GM12878 (cell line): ENCODE data around the gene ICA1. TPM values are rescaled to one million over a fixed set of nuclear protein-coding genes. Genes with fewer than 3 reads are reported as not detected.

Experiments
- ATAC-seq: fragments of 200-7000 bp; cut with Tn5 transposase; 3 replicates; pipeline ENCODE4 v1.9.1; 2020; ENCODE audit warnings: mild to moderate bottlenecking, moderate library complexity
- BruUV-seq: library from RNA; stranded (reverse); fragments of 400-500 nt; replicated peaks from 2 replicates; lab custom pipeline; 2021; lab: Mats Ljungman, UMichigan
- CTCF ChIA-PET: fragments of 300-600 bp; sonication (Branson Sonifier 250); formaldehyde crosslinking; extraction: SDS; loops from one replicate; lab custom pipeline; 2021; ENCODE audit warnings: inconsistent platforms; lab: Yijun Ruan, JAX
- POLR2A ChIA-PET: fragments of 350-600 bp; formaldehyde crosslinking; extraction: SDS; loops from one replicate; lab custom pipeline; 2021; ENCODE audit warnings: inconsistent platforms; lab: Charles Lee
- RAD21 ChIA-PET: fragments of 300-600 bp; sonication (Branson Sonifier 250); formaldehyde crosslinking; loops from one replicate; lab custom pipeline; 2023; ENCODE audit warnings: antibody characterized with exemption; ENCODE audit not compliant: unreplicated experiment; lab: Charles Lee
- SMC1A ChIA-PET: fragments of 300-600 bp; sonication (Branson Sonifier 250); formaldehyde crosslinking; loops from one replicate; lab custom pipeline; 2023; ENCODE audit not compliant: unreplicated experiment, uncharacterized antibody; lab: Charles Lee
- DNase-seq: peaks from one replicate; pipeline ENCODE4 v3.0.0-alpha.2; 2011; ENCODE audit warnings: low read depth, low spot score
- FAIRE-seq: peaks from 3 replicates; lab custom pipeline; 2011; peaks lifted over from hg19 to GRCh38; lab: Jason Lieb, UNC
- H2AFZ ChIP-seq: 2 replicates; pipeline ENCODE4 v1.6.0; 2011; ENCODE audit warnings: low read depth, low read length, control low read depth; ENCODE audit not compliant: control insufficient read depth
- H3K27ac ChIP-seq: 2 replicates; pipeline ENCODE4 v1.5.1; 2011; ENCODE audit warnings: control low read depth; ENCODE audit not compliant: control insufficient read depth, insufficient read depth
- H3K27me3 ChIP-seq, 2 experiments: replicated peaks in 1 of 2; 2 replicates each; pipeline versions ENCODE4 v1.6.0 to v1.6.1; 2011; ENCODE audit warnings: low read length in 1 of 2; ENCODE audit not compliant: control insufficient read depth in 2 of 2, insufficient read depth in 2 of 2
- H3K36me3 ChIP-seq, 2 experiments: 2 replicates each; pipeline ENCODE4 v1.5.1; 2011; ENCODE audit warnings: low read length in 1 of 2; ENCODE audit not compliant: control insufficient read depth in 2 of 2, insufficient read depth in 2 of 2
- H3K4me1 ChIP-seq: 2 replicates; pipeline ENCODE4 v1.6.1; 2011; ENCODE audit warnings: mild to moderate bottlenecking, low read length, moderate library complexity, mixed read lengths; ENCODE audit not compliant: control insufficient read depth, insufficient read depth
- H3K4me2 ChIP-seq: 2 replicates; pipeline ENCODE4 v1.6.0; 2011; ENCODE audit warnings: control low read depth; ENCODE audit not compliant: control insufficient read depth, insufficient read depth
- H3K4me3 ChIP-seq: fragments of 200-600 bp; sonication (generic); 2 replicates; pipeline ENCODE4 v1.5.1; 2016
- H3K79me2 ChIP-seq: 2 replicates; pipeline ENCODE4 v1.6.0; 2011; ENCODE audit warnings: low read length; ENCODE audit not compliant: control insufficient read depth, insufficient read depth
- H3K9ac ChIP-seq: 2 replicates; pipeline ENCODE4 v1.8.0; 2011; ENCODE audit warnings: low read length, control low read depth, mixed read lengths; ENCODE audit not compliant: control insufficient read depth, insufficient read depth
- H3K9me3 ChIP-seq: replicated peaks from 3 replicates; pipeline ENCODE4 v1.5.1; 2011; ENCODE audit warnings: mild to moderate bottlenecking, low read length; ENCODE audit not compliant: control insufficient read depth, insufficient read depth
- H4K20me1 ChIP-seq: 2 replicates; pipeline ENCODE4 v1.6.0; 2011; ENCODE audit not compliant: control insufficient read depth, insufficient read depth
- EGR1 ChIP-seq, 2 experiments: IDR thresholded peaks; 1 replicate in 1 of 2; 2 replicates in 1 of 2; pipeline ENCODE4 v1.6.1; 2011 to 2012; ENCODE audit warnings: low read depth in 2 of 2, low read length in 2 of 2, borderline replicate concordance in 1 of 2, mild to moderate bottlenecking in 1 of 2, moderate library complexity in 1 of 2
- PRDM15 ChIP-seq: fragments of 450-650 bp; formaldehyde crosslinking; IDR thresholded peaks from 2 replicates; pipeline ENCODE4 v1.4.0; 2020; ENCODE audit warnings: mild to moderate bottlenecking, moderate library complexity
- SIN3A ChIP-seq: IDR thresholded peaks from 2 replicates; pipeline ENCODE4 v1.6.1; 2012; ENCODE audit warnings: low read depth, low read length, improper control_type of control experiment
- WGBS: methylation state at CpG from one replicate; pipeline ENCODE4 v1.1.6; 2016; ENCODE audit warnings: low lambda C conversion rate; ENCODE audit not compliant: insufficient replicate concordance, insufficient coverage; ENCODE audit errors: missing lambda C conversion rate; 5-methylcytosine and 5-hydroxymethylcytosine counted together
- in situ Hi-C: fragments of 300-500 bp; cut with MboI; formaldehyde crosslinking; loops from 9 replicates; pipeline ENCODE4 v1.14.3; 2018; ENCODE audit warnings: mixed read lengths
- intact Hi-C: fragments of 100-400 bp; cut with micrococcal nuclease; formaldehyde crosslinking; loops from one replicate; pipeline ENCODE4 v1.14.2; 2022; ENCODE audit not compliant: unreplicated experiment
- polyA plus RNA-seq, 11 experiments: library from polyadenylated mRNA; depleted of rRNA in 4 of 11; unstranded in 6 of 11; stranded (reverse) in 5 of 11; fragments of >200 nt; fragmentation: Nextera tagmentation in 4 of 11; fragmentation: Illumina TruSeq in 1 of 11; extraction: Ambion mirVana in 4 of 11; extraction: Trizol in 1 of 11; gene quantifications; 1 replicate in 1 of 11; 2 replicates in 10 of 11; pipeline versions ENCODE4 v1.2.1 to v1.2.3, GENCODE V29; 2011 to 2016; ENCODE audit warnings: inconsistent platforms in 2 of 11, missing spikeins in 2 of 11, low read depth in 1 of 11
- total RNA-seq, 4 experiments: library from RNA; depleted of rRNA in 3 of 4; stranded (reverse); fragments of >200 nt in 3 of 4; fragmentation: Illumina TruSeq in 1 of 4; extraction: Trizol in 1 of 4; gene quantifications; 2 replicates each; pipeline versions ENCODE4 v1.2.1 to v1.2.3, GENCODE V29; 2013 to 2021

The ICA1 gene
- total and polyA plus RNA-seq, 10 of the 15 experiments (the other 5 are each of a cell fraction or from before 2014, with no cell fraction given) = 1.3 to 35.1 (median 3.3) TPM

DNA sequence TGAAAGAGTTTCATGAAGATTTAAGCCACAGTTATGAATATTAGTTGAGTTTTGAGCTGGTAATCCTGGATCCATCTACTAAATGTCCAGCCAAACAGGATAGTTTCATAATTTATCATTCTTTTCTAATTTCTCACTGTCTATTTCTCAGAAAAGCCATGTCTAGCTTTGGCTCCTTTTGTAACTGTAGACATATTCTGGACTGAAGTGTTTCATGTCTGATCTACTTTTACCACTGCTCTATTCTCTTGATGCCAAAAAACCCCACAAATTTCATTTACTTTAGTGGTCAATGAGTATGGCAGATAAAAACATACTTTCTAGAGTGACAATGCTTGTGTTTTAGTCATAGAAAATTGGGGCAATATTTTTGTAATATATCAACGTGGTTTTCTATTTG, 61.2 kb downstream of the ICA1 start:
- WGBS = 93% methylated on average over 1 of the region's 1 CpG

More for the DNA sequence above, 61.2 kb downstream of the ICA1 start:
- ChIA-PET RAD21 (interaction anchor here (1.5 kb wide), 1 partner anchor 16 kb away, joined by 4 read pairs; no protein-coding TSS in a partner anchor), CTCF (interaction anchor here (1.3 kb wide), 1 partner anchor 10 kb away, joined by 5 read pairs; no protein-coding TSS in a partner anchor), POLR2A (no interaction called here), SMC1A (interaction anchor here (0.6 to 1.1 kb wide), 3 partner anchors 15 to 560 kb away, joined by 3 read pairs; partner anchors contain the start of gene UMAD1)
- FAIRE-seq (no peak), DNase-seq (no peak), ATAC-seq (no peak)
- H3K27ac ChIP-seq = no peak overlapping the region
- no peaks in the 10 kb centered on the region for H3K9me3 ChIP-seq
- no peaks in the 10 kb centered on the region for H3K36me3 ChIP-seq
- H4K20me1 ChIP-seq = no peaks in the 10 kb centered on the region
- intact Hi-C loops (no loop called here), in situ Hi-C loops (loop anchor here (25.0 kb wide), 1 partner anchor 613 kb away; no protein-coding TSS in a partner anchor)
- no peak overlapping the region for H3K4me3 ChIP-seq
- H2AFZ ChIP-seq = no peak overlapping the region; the same call in 1 of the 2 replicates
- H3K4me1 ChIP-seq = no peaks in the 10 kb centered on the region
- TF ChIP-seq PRDM15 (CRISPR knock-in tag) (no peak), EGR1 (IDR thresholded peaks at IDR 0.05; ENCODE audit: borderline replicate concordance in 1 of 2, low read depth in 2 of 2, low read length in 2 of 2) (no peak), SIN3A (no peak)
- no peaks in the 10 kb centered on the region for H3K79me2 ChIP-seq
- no peak overlapping the region for H3K4me2 ChIP-seq
- no peak overlapping the region for H3K9ac ChIP-seq
- BruUV-seq = no TSS peak
- no peaks in the 10 kb centered on the region for H3K27me3 ChIP-seq
